ENCODE results near the gene CD84.
"Not testable (repeated sequence)": the region's sequence is repeated elsewhere in the genome, so short reads cannot be mapped to it uniquely, and the experiment has no call there.

CD84 gene

GRCh38 chr1:160560045-160560705, 19.1 kb downstream of the CD84 start:
- no peaks in the 10 kb centered on the region for H3K9me3 ChIP-seq (ENCODE audit: low read depth, low read length)
- H3K9ac ChIP-seq (ENCODE audit: insufficient read length): no peak overlapping the region
- no peak overlapping the region for H3K4me3 ChIP-seq
- no peak overlapping the region for H3K27ac ChIP-seq
- H3K36me3 ChIP-seq (ENCODE audit: insufficient read depth, low read length): no peaks in the 10 kb centered on the region
- TF ChIP-seq EZH2 (IDR thresholded peaks at IDR 0.05) (no peak), POLR2AphosphoS5 (IDR thresholded peaks at IDR 0.05; ENCODE audit: borderline replicate concordance, low read depth, low read length) (no peak), FOXP2 (optimal IDR thresholded peaks at IDR 0.05; ENCODE audit: control extremely low read depth, extremely low read length, insufficient read depth) (no peak)
- DNase-seq (ENCODE audit: low read depth, low spot score): no peak

- not testable (repeated sequence) for H3K4me3 ChIP-seq; H3K36me3 ChIP-seq (ENCODE audit: insufficient read depth, low read length); DNase-seq (ENCODE audit: low read depth, low spot score); H3K9ac ChIP-seq (ENCODE audit: insufficient read length); H3K9me3 ChIP-seq (ENCODE audit: low read depth, low read length); H3K27ac ChIP-seq
These were observed 19.9 kb downstream of the CD84 start for GRCh38 chr1:160559437-160559836.

GRCh38 chr1:160558660-160559380, 20.5 kb downstream of the CD84 start:
- Histone ChIP-seq H3K36me3 (ENCODE audit: insufficient read depth, low read length) (no peaks in the 10 kb centered on the region), H3K4me3 (no peak overlapping the region), H3K27ac (no peak overlapping the region), H3K9me3 (ENCODE audit: low read depth, low read length) (no peaks in the 10 kb centered on the region), H3K9ac (ENCODE audit: insufficient read length) (no peak overlapping the region)
- DNase-seq (ENCODE audit: low read depth, low spot score): no peak
- TF ChIP-seq POLR2AphosphoS5 (IDR thresholded peaks at IDR 0.05; ENCODE audit: borderline replicate concordance, low read depth, low read length) (no peak), FOXP2 (optimal IDR thresholded peaks at IDR 0.05; ENCODE audit: control extremely low read depth, extremely low read length, insufficient read depth) (no peak), EZH2 (IDR thresholded peaks at IDR 0.05) (no peak)

GRCh38 chr1:160553778-160554177, 25.5 kb downstream of the CD84 start:
- TF ChIP-seq EZH2 (IDR thresholded peaks at IDR 0.05): no peak
- TF ChIP-seq FOXP2 (optimal IDR thresholded peaks at IDR 0.05; ENCODE audit: control extremely low read depth, extremely low read length, insufficient read depth): no peak
- TF ChIP-seq POLR2AphosphoS5 (IDR thresholded peaks at IDR 0.05; ENCODE audit: borderline replicate concordance, low read depth, low read length): no peak
- Histone ChIP-seq H3K27ac (no peak overlapping the region), H3K36me3 (ENCODE audit: insufficient read depth, low read length) (no peaks in the 10 kb centered on the region), H3K4me3 (no peak overlapping the region), H3K9me3 (ENCODE audit: low read depth, low read length) (no peaks in the 10 kb centered on the region), H3K9ac (ENCODE audit: insufficient read length) (no peak overlapping the region)
- DNase-seq (ENCODE audit: low read depth, low spot score): no peak

- TF ChIP-seq POLR2AphosphoS5 (IDR thresholded peaks at IDR 0.05; ENCODE audit: borderline replicate concordance, low read depth, low read length) (no peak), FOXP2 (optimal IDR thresholded peaks at IDR 0.05; ENCODE audit: control extremely low read depth, extremely low read length, insufficient read depth) (no peak), EZH2 (IDR thresholded peaks at IDR 0.05) (no peak)
- H3K27ac ChIP-seq: no peak overlapping the region
- H3K9me3 ChIP-seq (ENCODE audit: low read depth, low read length): no peaks in the 10 kb centered on the region
- H3K9ac ChIP-seq (ENCODE audit: insufficient read length): no peak overlapping the region
- H3K36me3 ChIP-seq (ENCODE audit: insufficient read depth, low read length): no peaks in the 10 kb centered on the region
- DNase-seq (ENCODE audit: low read depth, low spot score): no peak
- no peak overlapping the region for H3K4me3 ChIP-seq
These were observed 26.9 kb downstream of the CD84 start for GRCh38 chr1:160552425-160552824.

- Histone ChIP-seq H3K9me3 (ENCODE audit: low read depth, low read length) (no peaks in the 10 kb centered on the region), H3K9ac (ENCODE audit: insufficient read length) (no peak overlapping the region), H3K27ac (no peak overlapping the region), H3K4me3 (no peak overlapping the region), H3K36me3 (ENCODE audit: insufficient read depth, low read length) (no peaks in the 10 kb centered on the region)
- DNase-seq (ENCODE audit: low read depth, low spot score): no peak
- TF ChIP-seq FOXP2 (optimal IDR thresholded peaks at IDR 0.05; ENCODE audit: control extremely low read depth, extremely low read length, insufficient read depth) (no peak), POLR2AphosphoS5 (IDR thresholded peaks at IDR 0.05; ENCODE audit: borderline replicate concordance, low read depth, low read length) (no peak), EZH2 (IDR thresholded peaks at IDR 0.05) (no peak)
These were observed 28.7 kb downstream of the CD84 start for GRCh38 chr1:160550572-160551034.

- TF ChIP-seq FOXP2 (optimal IDR thresholded peaks at IDR 0.05; ENCODE audit: control extremely low read depth, extremely low read length, insufficient read depth) (no peak), EZH2 (IDR thresholded peaks at IDR 0.05) (no peak), POLR2AphosphoS5 (IDR thresholded peaks at IDR 0.05; ENCODE audit: borderline replicate concordance, low read depth, low read length) (no peak)
- Histone ChIP-seq H3K9ac (ENCODE audit: insufficient read length) (no peak overlapping the region), H3K27ac (no peak overlapping the region), H3K4me3 (no peak overlapping the region), H3K9me3 (ENCODE audit: low read depth, low read length) (no peaks in the 10 kb centered on the region), H3K36me3 (ENCODE audit: insufficient read depth, low read length) (no peaks in the 10 kb centered on the region)
- DNase-seq (ENCODE audit: low read depth, low spot score): no peak
These were observed 29.7 kb downstream of the CD84 start for GRCh38 chr1:160549665-160550006.

- Histone ChIP-seq H3K9me3 (ENCODE audit: low read depth, low read length) (no peaks in the 10 kb centered on the region), H3K36me3 (ENCODE audit: insufficient read depth, low read length) (no peaks in the 10 kb centered on the region), H3K9ac (ENCODE audit: insufficient read length) (no peak overlapping the region), H3K4me3 (no peak overlapping the region), H3K27ac (no peak overlapping the region)
- DNase-seq (ENCODE audit: low read depth, low spot score): no peak
- TF ChIP-seq POLR2AphosphoS5 (IDR thresholded peaks at IDR 0.05; ENCODE audit: borderline replicate concordance, low read depth, low read length) (no peak), EZH2 (IDR thresholded peaks at IDR 0.05) (no peak), FOXP2 (optimal IDR thresholded peaks at IDR 0.05; ENCODE audit: control extremely low read depth, extremely low read length, insufficient read depth) (no peak)
These were observed 30.2 kb downstream of the CD84 start for GRCh38 chr1:160548960-160549664.

All from SK-N-MC (cell line).